NT2/D1 (cell line): Measurements from ENCODE around the gene PYGO1.

Source experiments
- DNase-seq: peaks from one replicate; pipeline ENCODE4 v3.0.0-alpha.2; 2011; ENCODE audit warnings: low read depth, low spot score
- H3K27me3 ChIP-seq: 2 replicates; pipeline ENCODE4 v1.6.0; 2011; ENCODE audit warnings: mild to moderate bottlenecking; ENCODE audit not compliant: insufficient read length, insufficient read depth
- H3K36me3 ChIP-seq: 2 replicates; pipeline ENCODE4 v1.6.1; 2011; ENCODE audit warnings: mild to moderate bottlenecking, low read length, mixed read lengths; ENCODE audit not compliant: insufficient read depth, insufficient read length
- H3K4me1 ChIP-seq: 2 replicates; pipeline ENCODE4 v1.5.1; 2011; ENCODE audit not compliant: insufficient read depth, insufficient read length
- H3K4me3 ChIP-seq: 2 replicates; pipeline ENCODE4 v1.5.1; 2011; ENCODE audit warnings: low read depth; ENCODE audit not compliant: insufficient read length
- H3K9ac ChIP-seq: 2 replicates; pipeline ENCODE4 v1.6.0; 2011; ENCODE audit warnings: low read depth; ENCODE audit not compliant: insufficient read length
- H3K9me3 ChIP-seq: 2 replicates; pipeline ENCODE4 v1.5.1; 2011; ENCODE audit warnings: mild to moderate bottlenecking, low read length; ENCODE audit not compliant: insufficient read depth
- SUZ12 ChIP-seq: IDR thresholded peaks from 2 replicates; pipeline ENCODE4 v1.6.1; 2011; ENCODE audit not compliant: insufficient read length, insufficient read depth; ENCODE audit errors: extremely low read depth
- YY1 ChIP-seq: IDR thresholded peaks from 2 replicates; pipeline ENCODE4 v1.6.1; 2011; ENCODE audit not compliant: insufficient read length, insufficient read depth
- ZNF274 ChIP-seq: IDR thresholded peaks from 2 replicates; pipeline ENCODE4 v1.6.1; 2011; ENCODE audit warnings: mild to moderate bottlenecking, low read depth, low read length

The PYGO1 gene

DNA sequence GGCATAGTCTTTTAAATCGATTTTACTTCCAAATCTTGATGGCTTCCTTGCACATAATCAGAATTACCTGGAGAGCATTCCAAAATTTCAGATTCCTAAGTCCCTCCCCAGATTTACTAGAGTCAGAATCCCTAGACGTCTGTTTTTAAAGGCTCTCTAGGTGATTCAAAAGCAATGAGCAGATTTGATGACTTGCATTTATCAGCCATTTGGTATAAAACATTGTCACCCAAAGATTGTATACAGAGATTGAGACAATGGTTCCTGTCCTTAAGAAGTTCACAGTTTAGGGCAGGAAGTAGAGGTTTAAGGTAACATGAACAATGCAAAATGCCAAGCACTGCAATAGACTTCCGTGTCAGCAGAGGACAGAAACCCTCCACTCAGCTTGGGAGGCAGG, 2.6 kb upstream of the PYGO1 start:
- TF ChIP-seq SUZ12 (no peak), YY1 (no peak), ZNF274 (no peak)
- Histone ChIP-seq H3K9me3 (no peaks in the 10 kb centered on the region), H3K27me3 (peaks cover 31% of the 10 kb centered on the region), H3K4me1 (no peaks in the 10 kb centered on the region), H3K36me3 (no peaks in the 10 kb centered on the region), H3K9ac (no peak overlapping the region), H3K4me3 (no peak overlapping the region)
- DNase-seq, result no peak

DNA sequence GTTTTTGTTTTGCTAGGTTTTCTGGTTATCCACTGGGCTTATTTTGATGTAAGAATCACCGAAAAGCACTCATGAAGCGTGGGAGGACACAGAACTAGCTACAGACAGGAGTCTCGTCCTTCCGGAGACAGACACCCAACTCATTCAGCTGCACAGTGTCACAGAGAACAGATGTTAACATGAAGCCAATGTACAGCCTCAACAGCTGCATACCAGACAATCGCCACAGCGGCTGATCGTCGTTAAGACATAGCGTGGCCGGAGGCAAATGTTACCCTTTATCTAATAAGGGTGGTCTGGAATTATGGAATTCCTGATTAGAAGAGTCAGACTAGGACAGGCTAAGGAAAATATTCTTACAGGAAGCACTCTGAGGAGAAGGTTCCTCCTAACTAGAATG, 1.1 kb upstream of the PYGO1 start:
- no peak for TF ChIP-seq SUZ12
- no peak for TF ChIP-seq ZNF274
- no peak for TF ChIP-seq YY1
- Histone ChIP-seq H3K9ac (no peak overlapping the region), H3K4me3 (no peak overlapping the region), H3K27me3 (peaks cover 31% of the 10 kb centered on the region), H3K4me1 (no peaks in the 10 kb centered on the region), H3K9me3 (no peaks in the 10 kb centered on the region), H3K36me3 (no peaks in the 10 kb centered on the region)
- no peak for DNase-seq

DNA sequence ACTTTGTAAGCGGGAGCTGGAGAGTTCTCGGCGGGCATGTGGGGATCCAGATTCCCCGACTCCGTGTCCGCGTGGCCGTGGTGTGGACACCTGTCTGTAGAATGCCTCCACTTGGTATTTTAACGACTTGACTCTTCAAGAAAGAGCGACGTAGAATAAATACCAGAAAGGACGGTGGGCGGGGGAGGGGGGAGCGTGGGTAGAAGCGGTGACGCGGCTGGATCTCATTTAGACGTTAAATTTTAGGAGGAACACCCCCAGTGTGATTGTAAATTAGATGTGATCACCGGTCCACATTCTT, 620 bp upstream of the PYGO1 start:
- Histone ChIP-seq H3K36me3 (no peaks in the 10 kb centered on the region), H3K4me3 (peak overlapping the region; percentile 62), H3K27me3 (peaks cover 31% of the 10 kb centered on the region), H3K9me3 (no peaks in the 10 kb centered on the region), H3K4me1 (no peaks in the 10 kb centered on the region), H3K9ac (peak overlapping the region; percentile 82)
- DNase-seq, result no peak
- TF ChIP-seq SUZ12 (no peak), YY1 (no peak), ZNF274 (no peak)

DNA sequence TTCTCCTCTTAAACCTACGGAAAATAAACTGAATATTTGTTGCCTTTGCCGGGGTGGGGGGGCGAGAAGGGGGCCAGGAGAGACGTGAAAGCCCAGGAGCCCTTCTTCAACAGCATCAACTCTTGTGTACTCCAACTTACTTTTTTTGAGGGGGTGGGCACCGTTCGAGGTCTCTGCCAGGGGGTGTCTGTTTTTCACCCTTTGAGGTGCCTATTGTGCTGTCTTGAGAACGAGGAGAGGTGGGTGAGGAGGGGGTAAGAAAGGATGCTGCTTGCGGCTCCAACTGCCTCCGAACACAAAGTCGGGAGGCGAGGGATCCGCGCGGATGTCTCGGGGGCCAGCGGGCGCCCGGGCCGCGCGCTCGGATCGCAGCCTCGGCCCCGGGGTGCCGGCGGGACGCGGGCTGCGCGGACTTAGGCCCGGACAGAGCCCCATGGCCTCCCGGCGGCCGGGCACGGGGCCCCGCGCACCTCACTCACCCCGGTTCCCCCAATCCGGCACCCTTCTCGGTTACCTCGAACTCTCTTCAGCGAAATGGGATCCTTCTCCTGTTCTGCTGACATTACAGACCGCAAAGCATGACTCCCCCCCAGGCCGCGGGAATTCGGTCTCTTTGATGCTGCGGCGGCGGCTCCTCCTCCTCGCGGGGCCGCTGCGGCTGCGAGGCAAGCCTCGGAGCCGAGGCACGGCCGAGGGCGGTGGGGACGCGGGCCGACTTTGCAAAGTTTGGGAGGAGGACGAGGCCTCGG, 650 bp downstream of the PYGO1 start:
- DNase-seq, result no peak
- Histone ChIP-seq H3K9ac (peak overlapping the region; percentile 71), H3K9me3 (no peaks in the 10 kb centered on the region), H3K36me3 (no peaks in the 10 kb centered on the region), H3K27me3 (peaks cover 31% of the 10 kb centered on the region), H3K4me3 (peak overlapping the region; percentile 62), H3K4me1 (no peaks in the 10 kb centered on the region)
- no peak for TF ChIP-seq YY1
- TF ChIP-seq SUZ12, result no peak
- TF ChIP-seq ZNF274, result no peak

DNA sequence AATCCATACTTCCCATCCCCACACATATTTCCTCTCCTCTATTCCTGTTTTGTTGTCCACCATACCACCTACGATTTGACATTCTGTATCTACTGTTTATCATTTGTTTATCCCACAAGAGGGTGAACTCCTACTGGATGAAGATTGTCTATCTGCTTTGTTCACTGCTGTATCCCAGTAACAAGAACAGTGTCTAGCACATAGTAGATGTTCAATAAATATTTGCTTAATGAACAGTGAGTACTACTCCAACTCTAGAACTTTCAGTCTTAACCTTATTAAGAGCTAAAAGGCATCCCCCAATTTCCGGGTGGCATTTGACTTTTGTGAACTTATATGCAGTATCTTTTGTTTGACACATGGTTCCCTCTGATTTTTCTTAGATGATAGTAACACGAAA, 1.3 kb downstream of the PYGO1 start:
- no peak overlapping the region for H3K4me3 ChIP-seq
- TF ChIP-seq YY1 (no peak), SUZ12 (no peak), ZNF274 (no peak)
- no peaks in the 10 kb centered on the region for H3K4me1 ChIP-seq
- no peaks in the 10 kb centered on the region for H3K36me3 ChIP-seq
- no peaks in the 10 kb centered on the region for H3K9me3 ChIP-seq
- H3K9ac ChIP-seq, result no peak overlapping the region
- peaks cover 31% of the 10 kb centered on the region for H3K27me3 ChIP-seq
- DNase-seq, result no peak

DNA sequence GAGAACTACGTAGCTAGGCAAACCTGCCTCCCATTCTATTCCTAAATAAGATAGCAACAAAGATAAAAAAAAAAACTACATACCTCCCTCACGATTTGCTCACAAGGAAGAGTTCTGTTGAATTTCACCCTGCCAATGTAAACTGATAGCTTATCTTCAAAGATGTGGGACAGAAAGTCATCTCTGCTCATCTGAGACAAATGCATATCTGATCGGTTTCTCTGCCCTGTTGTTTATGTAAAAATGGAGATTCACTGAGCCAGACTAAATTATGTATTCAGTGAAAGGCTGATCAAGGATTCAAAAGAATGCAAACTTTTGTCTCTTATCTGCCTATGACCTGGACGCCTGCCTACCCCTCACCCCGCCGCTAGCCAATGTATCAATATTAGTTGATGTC, 11.2 kb downstream of the PYGO1 start:
- H3K4me1 ChIP-seq, result no peaks in the 10 kb centered on the region
- TF ChIP-seq ZNF274 (no peak), YY1 (no peak), SUZ12 (no peak)
- H3K9ac ChIP-seq, result no peak overlapping the region
- H3K4me3 ChIP-seq, result no peak overlapping the region
- no peaks in the 10 kb centered on the region for H3K36me3 ChIP-seq
- H3K27me3 ChIP-seq, result no peaks in the 10 kb centered on the region
- peaks cover 5% of the 10 kb centered on the region for H3K9me3 ChIP-seq
- no peak for DNase-seq

DNA sequence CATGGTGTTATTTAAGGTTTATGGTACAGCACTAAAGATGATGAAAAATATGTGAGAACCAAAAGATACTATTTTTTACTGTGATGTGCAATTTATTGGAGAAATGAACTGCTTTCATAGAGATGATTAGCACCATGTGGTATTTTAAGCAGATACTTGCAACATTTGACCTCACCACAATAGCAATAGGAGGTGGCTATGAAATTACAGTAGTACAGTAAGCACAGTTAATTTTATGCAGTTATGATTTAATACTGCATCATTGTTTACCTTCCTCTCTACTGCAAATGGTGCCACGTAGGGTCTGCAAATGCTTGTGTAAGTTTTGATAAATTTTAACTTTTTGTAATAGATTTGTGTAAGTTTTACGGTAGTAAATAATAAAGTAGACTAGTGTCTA, 14.0 kb downstream of the PYGO1 start:
- no peaks in the 10 kb centered on the region for H3K36me3 ChIP-seq
- TF ChIP-seq ZNF274, result no peak
- no peak for TF ChIP-seq SUZ12
- TF ChIP-seq YY1, result no peak

DNA sequence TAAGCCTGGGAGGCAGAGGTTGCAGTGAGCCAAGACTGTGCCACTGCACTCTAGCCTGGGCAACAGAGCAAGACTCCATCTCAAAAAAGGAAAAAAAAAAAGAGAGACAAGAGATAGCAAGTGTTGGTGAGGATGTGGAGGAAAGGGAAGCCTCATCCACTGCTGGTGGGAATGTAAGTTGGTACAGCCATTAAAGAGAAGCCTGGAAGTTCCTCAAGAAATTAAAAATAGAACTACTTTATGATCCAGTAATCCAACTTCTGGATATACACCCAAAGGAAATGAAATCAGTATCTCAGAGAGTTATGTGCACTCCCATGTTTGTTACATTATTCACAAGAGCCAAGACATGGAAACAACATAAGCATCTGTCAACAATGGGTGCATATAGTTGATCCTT, 14.9 kb downstream of the PYGO1 start:
- H3K9me3 ChIP-seq, result peaks cover 13% of the 10 kb centered on the region
- DNase-seq, result no peak
- H3K9ac ChIP-seq, result no peak overlapping the region
- TF ChIP-seq SUZ12 (no peak), YY1 (no peak), ZNF274 (no peak)
- H3K4me1 ChIP-seq, result no peaks in the 10 kb centered on the region
- no peaks in the 10 kb centered on the region for H3K36me3 ChIP-seq
- H3K4me3 ChIP-seq, result no peak overlapping the region
- H3K27me3 ChIP-seq, result no peaks in the 10 kb centered on the region

More for the DNA sequence above, 14.0 kb downstream of the PYGO1 start:
- Histone ChIP-seq H3K27me3 (no peaks in the 10 kb centered on the region), H3K9ac (no peak overlapping the region), H3K9me3 (peaks cover 13% of the 10 kb centered on the region), H3K4me1 (no peaks in the 10 kb centered on the region), H3K4me3 (no peak overlapping the region)
- no peak for DNase-seq
